Transverse colon (tissue), 4 donors: ENCODE data around the gene RAB40C.

Experiments used
- EP300 ChIP-seq: sonication (generic); formaldehyde crosslinking; IDR thresholded peaks from one replicate; pipeline ENCODE4 v1.6.1; 2017; ENCODE audit warnings: antibody characterized with exemption, low read depth
- POLR2A ChIP-seq: fragments of 450-650 bp; IDR thresholded peaks from one replicate; pipeline ENCODE4 v1.6.1; 2016; ENCODE audit warnings: antibody characterized with exemption, mild to moderate bottlenecking, moderate library complexity
- POLR2AphosphoS5 ChIP-seq, 3 donors: sonication (generic); formaldehyde crosslinking; IDR thresholded peaks; one replicate each; pipeline ENCODE4 v1.6.1; 2016; ENCODE audit warnings: antibody characterized with exemption in 3 of 3
- TF ChIP-seq, protein P1 (sequence below), 5 experiments: fragments of 200-600 bp in 3 of 5; fragments of 450-650 bp in 2 of 5; sonication (generic) in 3 of 5; IDR thresholded peaks; 1 replicate in 2 of 5; 2 replicates in 3 of 5; pipeline ENCODE4 v1.5.1; 2016 to 2017; ENCODE audit warnings: antibody characterized with exemption in 5 of 5, inconsistent platforms in 3 of 5, mild to moderate bottlenecking in 2 of 5, moderate library complexity in 1 of 5

DNA sequence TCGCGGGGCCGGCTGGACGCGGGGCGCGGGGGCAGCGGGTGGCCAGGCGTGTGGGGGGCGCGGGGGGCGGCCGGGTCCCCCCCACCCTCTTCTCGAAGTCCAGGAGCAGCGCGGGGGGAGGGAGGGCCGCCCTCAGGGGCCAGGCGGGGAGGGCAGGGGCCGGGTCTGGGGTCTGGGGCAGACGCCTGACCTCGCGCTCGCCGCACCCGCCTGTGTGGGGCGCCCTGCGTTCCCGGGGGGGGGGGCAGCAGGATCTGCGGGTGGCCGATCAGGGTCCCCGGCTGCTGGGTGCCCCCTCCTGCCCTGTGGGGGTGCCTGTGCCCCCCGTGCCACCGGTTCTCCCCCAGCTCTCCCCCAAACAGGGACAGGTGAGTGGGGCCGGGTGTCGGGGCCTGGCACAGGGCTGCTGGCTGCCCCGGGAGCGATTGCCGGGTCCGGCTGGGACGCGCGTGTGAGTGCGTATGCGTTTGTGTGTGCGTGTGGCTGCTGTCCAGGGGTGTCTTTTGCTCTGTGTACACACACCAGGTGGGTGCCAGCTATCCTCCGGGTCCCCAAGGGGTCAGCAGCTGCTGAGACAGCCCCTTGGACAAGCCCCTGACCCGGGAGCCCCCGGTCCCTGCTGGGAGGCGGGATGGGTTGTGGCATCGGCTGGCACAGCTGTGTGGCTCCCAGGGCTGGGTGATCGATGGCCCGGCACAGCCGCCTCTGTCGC is 29.0 kb upstream of the RAB40C start:
- TF ChIP-seq POLR2AphosphoS5 (IDR thresholded peaks at IDR 0.05) (no peak), EP300 (no peak), POLR2A (no peak)
- TF ChIP-seq, protein P1, sequence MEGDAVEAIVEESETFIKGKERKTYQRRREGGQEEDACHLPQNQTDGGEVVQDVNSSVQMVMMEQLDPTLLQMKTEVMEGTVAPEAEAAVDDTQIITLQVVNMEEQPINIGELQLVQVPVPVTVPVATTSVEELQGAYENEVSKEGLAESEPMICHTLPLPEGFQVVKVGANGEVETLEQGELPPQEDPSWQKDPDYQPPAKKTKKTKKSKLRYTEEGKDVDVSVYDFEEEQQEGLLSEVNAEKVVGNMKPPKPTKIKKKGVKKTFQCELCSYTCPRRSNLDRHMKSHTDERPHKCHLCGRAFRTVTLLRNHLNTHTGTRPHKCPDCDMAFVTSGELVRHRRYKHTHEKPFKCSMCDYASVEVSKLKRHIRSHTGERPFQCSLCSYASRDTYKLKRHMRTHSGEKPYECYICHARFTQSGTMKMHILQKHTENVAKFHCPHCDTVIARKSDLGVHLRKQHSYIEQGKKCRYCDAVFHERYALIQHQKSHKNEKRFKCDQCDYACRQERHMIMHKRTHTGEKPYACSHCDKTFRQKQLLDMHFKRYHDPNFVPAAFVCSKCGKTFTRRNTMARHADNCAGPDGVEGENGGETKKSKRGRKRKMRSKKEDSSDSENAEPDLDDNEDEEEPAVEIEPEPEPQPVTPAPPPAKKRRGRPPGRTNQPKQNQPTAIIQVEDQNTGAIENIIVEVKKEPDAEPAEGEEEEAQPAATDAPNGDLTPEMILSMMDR (IDR thresholded peaks at IDR 0.05), result no peak
